GM12864 (cell line): ENCODE data around the gene TMEM145.
A peak's percentile ranks its signal among the peaks of the same experiment; 100 is the strongest.

Experiments used
- DNase-seq: peaks from one replicate; pipeline ENCODE4 v3.0.0-alpha.2; 2011; ENCODE audit warnings: low read depth
- H3K4me3 ChIP-seq: 2 replicates; pipeline ENCODE4 v1.5.1; 2011; ENCODE audit warnings: mild to moderate bottlenecking, low read depth, low read length, control low read depth
- TF ChIP-seq, protein P1 (sequence below): IDR thresholded peaks from 2 replicates; pipeline ENCODE4 v1.5.1; 2011; ENCODE audit warnings: low read depth, mild to moderate bottlenecking, moderate library complexity, low read length, control low read depth, inconsistent platforms; ENCODE audit errors: missing control alignments

TMEM145 gene

GRCh38 chr19:42281827-42282762 is 31.0 kb upstream of the TMEM145 start:
- TF ChIP-seq, protein P1, sequence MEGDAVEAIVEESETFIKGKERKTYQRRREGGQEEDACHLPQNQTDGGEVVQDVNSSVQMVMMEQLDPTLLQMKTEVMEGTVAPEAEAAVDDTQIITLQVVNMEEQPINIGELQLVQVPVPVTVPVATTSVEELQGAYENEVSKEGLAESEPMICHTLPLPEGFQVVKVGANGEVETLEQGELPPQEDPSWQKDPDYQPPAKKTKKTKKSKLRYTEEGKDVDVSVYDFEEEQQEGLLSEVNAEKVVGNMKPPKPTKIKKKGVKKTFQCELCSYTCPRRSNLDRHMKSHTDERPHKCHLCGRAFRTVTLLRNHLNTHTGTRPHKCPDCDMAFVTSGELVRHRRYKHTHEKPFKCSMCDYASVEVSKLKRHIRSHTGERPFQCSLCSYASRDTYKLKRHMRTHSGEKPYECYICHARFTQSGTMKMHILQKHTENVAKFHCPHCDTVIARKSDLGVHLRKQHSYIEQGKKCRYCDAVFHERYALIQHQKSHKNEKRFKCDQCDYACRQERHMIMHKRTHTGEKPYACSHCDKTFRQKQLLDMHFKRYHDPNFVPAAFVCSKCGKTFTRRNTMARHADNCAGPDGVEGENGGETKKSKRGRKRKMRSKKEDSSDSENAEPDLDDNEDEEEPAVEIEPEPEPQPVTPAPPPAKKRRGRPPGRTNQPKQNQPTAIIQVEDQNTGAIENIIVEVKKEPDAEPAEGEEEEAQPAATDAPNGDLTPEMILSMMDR: no peak
- no peak overlapping the region; the same call in 1 of the 2 replicates for H3K4me3 ChIP-seq
- DNase-seq: no peak

- TF ChIP-seq, protein P1: no peak
- H3K4me3 ChIP-seq: peak overlapping the region; percentile 64; the same call in 1 of the 2 replicates
- DNase-seq: no peak
These were observed 30.3 kb upstream of the TMEM145 start for GRCh38 chr19:42282819-42283187.

DNA sequence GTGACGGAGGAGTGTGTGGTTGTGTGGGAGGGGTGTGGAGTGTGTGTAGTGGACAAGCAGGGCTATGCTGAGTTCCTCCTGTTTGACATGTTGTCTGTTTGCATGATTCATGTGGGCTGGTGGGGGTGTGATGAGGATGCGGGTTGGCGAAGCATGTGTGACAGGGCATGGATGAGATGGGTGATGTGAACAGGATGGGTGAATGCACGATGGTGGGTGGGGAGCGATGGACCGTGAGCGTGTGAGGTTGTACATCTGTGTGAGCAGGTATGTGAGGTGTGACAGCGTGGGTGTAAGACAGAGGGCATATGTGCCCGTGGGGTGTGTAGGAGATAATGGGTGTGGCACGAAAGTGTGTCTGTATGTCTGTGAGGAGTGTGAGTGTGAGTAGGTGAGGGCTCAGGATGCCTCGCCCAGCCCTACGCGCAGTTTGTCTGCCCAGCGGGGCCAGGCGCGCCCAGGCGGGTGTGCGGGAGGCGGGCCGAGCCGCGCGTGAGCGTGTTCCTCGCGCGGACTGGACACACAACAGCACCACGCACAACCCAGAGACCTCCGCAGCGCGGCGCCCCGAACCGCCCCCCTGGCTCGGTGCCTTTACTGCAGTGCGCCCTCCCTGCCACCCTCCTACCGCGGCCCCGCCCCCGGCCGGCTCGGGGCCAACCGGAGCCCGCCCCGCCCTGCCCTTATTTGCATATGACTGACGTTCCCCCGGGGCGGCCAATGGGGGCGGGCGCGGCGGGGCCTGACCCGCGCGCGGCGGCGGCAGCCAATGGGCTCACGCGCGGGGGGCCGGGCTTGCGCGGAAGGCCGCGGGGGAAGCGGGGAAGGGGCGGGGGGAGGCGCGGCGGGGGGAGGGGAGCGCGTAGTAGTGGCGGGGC is 29.7 kb upstream of the TMEM145 start:
- peak overlapping the region; percentile 64 for H3K4me3 ChIP-seq
- TF ChIP-seq, protein P1: no peak
- no peak for DNase-seq

GRCh38 chr19:42284066-42284501 is 29.0 kb upstream of the TMEM145 start:
- peak overlapping the region; percentile 52; the same call in 1 of the 2 replicates for H3K4me3 ChIP-seq
- TF ChIP-seq, protein P1: no peak
- DNase-seq: no peak

- TF ChIP-seq, protein P1: no peak
- peak overlapping the region; percentile 70 for H3K4me3 ChIP-seq
- no peak for DNase-seq
These were observed 28.3 kb upstream of the TMEM145 start for GRCh38 chr19:42284591-42285341.

DNA sequence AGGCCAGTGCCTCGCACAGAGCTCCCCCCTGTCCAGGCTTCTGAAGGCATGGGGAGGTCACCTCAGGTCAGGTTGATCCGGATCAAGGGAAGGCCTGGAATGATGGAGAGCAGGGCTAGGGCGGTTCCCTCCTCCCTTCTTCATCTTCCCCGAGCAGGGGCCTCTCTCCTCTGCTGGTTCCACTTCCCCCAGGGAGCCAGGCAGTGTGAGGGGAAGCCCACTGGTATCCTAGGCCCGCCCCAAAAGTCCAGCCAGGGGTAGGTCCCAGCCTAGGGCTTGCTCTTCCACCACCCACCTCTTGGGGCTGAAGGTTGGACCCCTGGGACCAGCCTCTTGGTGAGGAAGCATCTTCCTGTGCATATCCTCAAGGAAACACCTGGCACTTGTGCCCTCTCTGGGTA is 27.6 kb upstream of the TMEM145 start:
- DNase-seq: no peak
- peak overlapping the region; percentile 70 for H3K4me3 ChIP-seq

More for the DNA sequence above, 27.6 kb upstream of the TMEM145 start:
- TF ChIP-seq, protein P1: no peak
